Esophagus muscularis mucosa (tissue), 4 donors: ENCODE measurements around the gene MACROH2A1. TPM values are rescaled to one million over a fixed set of nuclear protein-coding genes. Genes with fewer than 3 reads are reported as not detected.

ENCODE experiments used
- DNase-seq: peaks from one replicate; pipeline ENCODE4 v3.0.0-alpha.2; 2017; ENCODE audit errors: extremely low spot score
- H3K27ac ChIP-seq, 4 donors: fragments of 200-600 bp; sonication (generic); replicated peaks in 1 of 4; 1 replicate in 3 of 4; 2 replicates in 1 of 4; pipeline ENCODE4 v1.5.1; 2016 to 2019; ENCODE audit warnings: mild to moderate bottlenecking in 1 of 4
- H3K27me3 ChIP-seq, 4 donors: fragments of 200-600 bp; sonication (generic); one replicate each; pipeline versions ENCODE4 v1.5.1 to v1.6.0; 2016 to 2019
- H3K36me3 ChIP-seq, 4 donors: fragments of 200-600 bp; sonication (generic); one replicate each; pipeline ENCODE4 v1.5.1; 2016 to 2019
- H3K4me1 ChIP-seq, 4 donors: fragments of 200-600 bp; sonication (generic); one replicate each; pipeline ENCODE4 v1.5.1; 2016 to 2019
- H3K4me3 ChIP-seq, 4 donors: fragments of 200-600 bp; sonication (generic); 1 replicate in 2 of 4; 2 replicates in 2 of 4; pipeline ENCODE4 v1.5.1; 2016 to 2019; ENCODE audit warnings: mild to moderate bottlenecking in 4 of 4, moderate library complexity in 1 of 4
- H3K9me3 ChIP-seq, 4 donors: fragments of 200-600 bp; sonication (generic); 1 replicate in 3 of 4; 2 replicates in 1 of 4; pipeline ENCODE4 v1.5.1; 2016 to 2019
- EP300 ChIP-seq: sonication (generic); formaldehyde crosslinking; IDR thresholded peaks from one replicate; pipeline ENCODE4 v1.6.1; 2017; ENCODE audit warnings: antibody characterized with exemption
- POLR2A ChIP-seq: fragments of 450-650 bp; IDR thresholded peaks from one replicate; pipeline ENCODE4 v1.6.1; 2017; ENCODE audit warnings: antibody characterized with exemption, moderate library complexity, mild to moderate bottlenecking, low read depth
- POLR2AphosphoS5 ChIP-seq, 2 donors: sonication (generic); formaldehyde crosslinking; IDR thresholded peaks; one replicate each; pipeline ENCODE4 v1.6.1; 2017; ENCODE audit warnings: antibody characterized with exemption in 2 of 2
- WGBS: methylation state at CpG from one replicate; pipeline ENCODE4 v1.1.5; 2018; 5-methylcytosine and 5-hydroxymethylcytosine counted together
- intact Hi-C: fragments of 100-400 bp; cut with DNase I; formaldehyde crosslinking; loops from one replicate; pipeline ENCODE4 v1.15.1; 2023
- total RNA-seq, 4 donors: library from RNA; depleted of rRNA; stranded (reverse); fragments of >200 nt; gene quantifications; one replicate each; pipeline versions ENCODE4 v1.1.0 to v1.2.1, GENCODE V29; 2016
- TF ChIP-seq, protein P1 (sequence below), 3 experiments: fragments of 200-600 bp in 2 of 3; fragments of 450-650 bp in 1 of 3; sonication (generic) in 2 of 3; IDR thresholded peaks; one replicate each; pipeline ENCODE4 v1.5.1; 2017 to 2019; ENCODE audit warnings: antibody characterized with exemption in 3 of 3, mild to moderate bottlenecking in 2 of 3, moderate library complexity in 1 of 3

The MACROH2A1 gene
- total RNA-seq, 4 donors from 2014 or later = 144 to 152 (median 149) TPM

DNA sequence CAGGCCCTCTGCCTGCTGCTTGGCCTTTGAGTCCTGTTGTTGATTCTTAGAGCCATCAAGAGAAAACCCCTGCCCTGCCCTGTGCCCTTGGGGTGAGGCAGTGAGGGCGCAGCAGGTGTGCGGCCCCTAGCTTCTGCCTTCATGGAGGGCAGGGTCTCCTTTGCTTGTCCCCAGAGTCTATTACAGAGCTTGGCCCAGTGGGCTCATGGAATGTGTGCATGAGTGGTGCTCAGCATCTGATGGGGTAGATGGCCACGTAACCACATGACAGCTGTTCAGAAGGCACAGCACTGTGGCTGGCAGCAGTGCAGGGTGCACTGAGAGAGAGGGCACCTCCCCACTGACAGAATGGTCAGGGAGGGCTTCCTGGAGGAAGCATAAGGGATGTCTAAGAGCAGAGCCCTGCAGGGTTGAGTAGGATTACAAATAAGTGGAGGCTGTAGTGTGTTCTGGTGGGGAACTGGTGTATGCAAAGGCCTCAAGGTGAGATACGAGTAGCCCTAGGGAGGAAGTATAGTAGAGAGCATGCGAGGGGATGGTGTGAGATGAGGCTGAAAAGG is 70.8 kb downstream of the MACROH2A1 start:
- H3K27me3 ChIP-seq = no peaks in the 10 kb centered on the region
- DNase-seq = no peak
- no peaks in the 10 kb centered on the region for H3K9me3 ChIP-seq
- H3K4me3 ChIP-seq = no peak overlapping the region
- no peak overlapping the region for H3K27ac ChIP-seq
- 98% methylated on average over 5 of the region's 5 CpGs for WGBS
- no peak for TF ChIP-seq POLR2AphosphoS5 (IDR thresholded peaks at IDR 0.05)
- TF ChIP-seq POLR2A = no peak
- TF ChIP-seq, protein P1, sequence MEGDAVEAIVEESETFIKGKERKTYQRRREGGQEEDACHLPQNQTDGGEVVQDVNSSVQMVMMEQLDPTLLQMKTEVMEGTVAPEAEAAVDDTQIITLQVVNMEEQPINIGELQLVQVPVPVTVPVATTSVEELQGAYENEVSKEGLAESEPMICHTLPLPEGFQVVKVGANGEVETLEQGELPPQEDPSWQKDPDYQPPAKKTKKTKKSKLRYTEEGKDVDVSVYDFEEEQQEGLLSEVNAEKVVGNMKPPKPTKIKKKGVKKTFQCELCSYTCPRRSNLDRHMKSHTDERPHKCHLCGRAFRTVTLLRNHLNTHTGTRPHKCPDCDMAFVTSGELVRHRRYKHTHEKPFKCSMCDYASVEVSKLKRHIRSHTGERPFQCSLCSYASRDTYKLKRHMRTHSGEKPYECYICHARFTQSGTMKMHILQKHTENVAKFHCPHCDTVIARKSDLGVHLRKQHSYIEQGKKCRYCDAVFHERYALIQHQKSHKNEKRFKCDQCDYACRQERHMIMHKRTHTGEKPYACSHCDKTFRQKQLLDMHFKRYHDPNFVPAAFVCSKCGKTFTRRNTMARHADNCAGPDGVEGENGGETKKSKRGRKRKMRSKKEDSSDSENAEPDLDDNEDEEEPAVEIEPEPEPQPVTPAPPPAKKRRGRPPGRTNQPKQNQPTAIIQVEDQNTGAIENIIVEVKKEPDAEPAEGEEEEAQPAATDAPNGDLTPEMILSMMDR (IDR thresholded peaks at IDR 0.05) = no peak
- no peak for TF ChIP-seq EP300
- H3K36me3 ChIP-seq = peaks cover 0 to 24% (median 7%) of the 10 kb centered on the region in 4 donors
- intact Hi-C loops = no loop called here
- peaks cover 0 to 12% (median 0%) of the 10 kb centered on the region in 4 donors for H3K4me1 ChIP-seq

DNA sequence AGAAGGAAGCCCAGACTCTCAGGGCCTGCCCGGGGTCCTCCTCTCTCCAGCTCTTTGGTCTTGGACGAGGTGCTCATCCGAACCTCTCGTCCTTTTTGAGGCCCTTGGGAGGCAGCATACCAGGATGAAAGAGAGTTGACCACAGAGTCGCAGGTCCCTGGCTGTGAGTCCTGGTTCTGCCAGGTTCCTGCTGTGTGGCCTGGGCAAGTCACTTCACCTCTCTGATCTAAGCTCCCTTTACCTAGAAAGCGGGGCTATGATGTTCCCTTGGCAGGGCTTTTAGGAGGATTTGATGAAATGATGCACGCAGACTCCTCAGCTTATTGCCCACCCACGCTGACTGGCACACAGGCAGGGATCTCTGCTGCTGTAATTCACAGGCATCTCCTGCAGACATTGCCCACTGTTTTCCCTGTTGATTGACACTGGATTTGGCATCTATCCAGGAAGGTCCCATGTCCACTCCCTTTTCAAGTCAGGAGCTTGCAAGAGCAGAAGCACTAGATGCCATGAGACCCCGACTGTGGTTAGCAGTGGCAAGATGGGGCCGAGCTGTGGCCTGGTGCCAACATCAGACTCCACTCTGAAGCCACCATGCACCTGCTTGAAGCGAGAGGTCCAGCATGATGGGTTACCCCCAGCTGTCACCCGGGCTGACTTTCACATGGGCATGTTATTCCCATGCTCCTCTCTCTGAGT is 71.5 kb downstream of the MACROH2A1 start:
- intact Hi-C loops = no loop called here
- H3K36me3 ChIP-seq = peaks cover 0 to 24% (median 6%) of the 10 kb centered on the region in 4 donors
- 89% methylated on average over 5 of the region's 12 CpGs for WGBS
- H3K9me3 ChIP-seq = no peaks in the 10 kb centered on the region
- TF ChIP-seq EP300 = no peak
- TF ChIP-seq, protein P1 (IDR thresholded peaks at IDR 0.05) = no peak
- TF ChIP-seq POLR2AphosphoS5 (IDR thresholded peaks at IDR 0.05) = no peak
- no peak for TF ChIP-seq POLR2A
- DNase-seq = no peak
- no peak overlapping the region for H3K27ac ChIP-seq
- no peak overlapping the region for H3K4me3 ChIP-seq
- H3K27me3 ChIP-seq = no peaks in the 10 kb centered on the region
- peaks cover 0 to 12% (median 0%) of the 10 kb centered on the region in 4 donors for H3K4me1 ChIP-seq

DNA sequence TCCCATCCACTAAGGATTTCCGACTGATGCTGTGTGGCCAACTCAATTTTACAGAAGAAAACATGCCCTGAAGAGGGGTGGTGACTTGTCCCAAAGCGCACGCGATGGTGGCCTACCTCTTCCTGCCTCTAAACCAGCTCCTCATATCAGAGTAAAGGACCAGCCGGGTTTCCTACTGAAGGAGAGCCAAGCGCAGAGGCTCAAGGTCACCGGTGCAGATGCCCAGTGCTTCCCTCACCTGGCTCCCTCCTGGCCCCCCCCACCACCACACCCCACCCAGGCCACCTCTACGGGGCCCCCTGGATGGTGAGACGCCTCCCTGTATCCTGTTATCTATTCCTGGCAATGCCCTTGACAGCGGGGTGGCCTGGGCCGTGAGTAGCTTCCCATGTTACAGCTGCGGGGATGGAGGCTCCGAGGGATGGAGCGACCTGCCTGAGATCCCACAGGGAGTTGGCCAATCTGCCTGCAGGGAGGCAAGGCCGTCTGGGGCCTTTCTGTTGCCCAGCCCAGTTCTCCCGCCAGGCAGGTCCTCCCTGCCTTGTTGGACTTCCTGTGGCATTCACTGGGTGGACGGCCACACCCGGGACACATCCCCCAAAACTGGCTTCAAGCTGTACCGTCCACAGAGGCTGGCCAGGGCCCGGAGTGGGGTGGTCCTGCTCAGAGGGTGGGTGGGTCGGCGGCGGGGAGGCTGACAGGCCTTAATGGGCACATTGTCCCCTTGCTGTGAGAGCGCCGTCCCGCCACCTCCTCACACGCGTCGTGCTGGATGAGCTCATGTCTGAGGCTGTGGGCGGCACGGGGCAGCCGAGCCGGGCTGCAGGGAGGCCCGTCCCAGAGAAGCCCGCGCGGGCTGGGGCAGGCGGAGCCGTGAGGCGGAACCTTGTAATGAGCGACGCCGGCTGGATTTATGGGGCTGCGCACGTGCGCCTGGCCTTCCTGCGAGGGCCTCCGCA is 72.5 kb downstream of the MACROH2A1 start:
- H3K9me3 ChIP-seq = no peaks in the 10 kb centered on the region
- TF ChIP-seq POLR2A = no peak
- TF ChIP-seq, protein P1 (IDR thresholded peaks at IDR 0.05) = no peak
- no peak for TF ChIP-seq EP300
- no peak for TF ChIP-seq POLR2AphosphoS5 (IDR thresholded peaks at IDR 0.05)
- intact Hi-C loops = no loop called here

DNA sequence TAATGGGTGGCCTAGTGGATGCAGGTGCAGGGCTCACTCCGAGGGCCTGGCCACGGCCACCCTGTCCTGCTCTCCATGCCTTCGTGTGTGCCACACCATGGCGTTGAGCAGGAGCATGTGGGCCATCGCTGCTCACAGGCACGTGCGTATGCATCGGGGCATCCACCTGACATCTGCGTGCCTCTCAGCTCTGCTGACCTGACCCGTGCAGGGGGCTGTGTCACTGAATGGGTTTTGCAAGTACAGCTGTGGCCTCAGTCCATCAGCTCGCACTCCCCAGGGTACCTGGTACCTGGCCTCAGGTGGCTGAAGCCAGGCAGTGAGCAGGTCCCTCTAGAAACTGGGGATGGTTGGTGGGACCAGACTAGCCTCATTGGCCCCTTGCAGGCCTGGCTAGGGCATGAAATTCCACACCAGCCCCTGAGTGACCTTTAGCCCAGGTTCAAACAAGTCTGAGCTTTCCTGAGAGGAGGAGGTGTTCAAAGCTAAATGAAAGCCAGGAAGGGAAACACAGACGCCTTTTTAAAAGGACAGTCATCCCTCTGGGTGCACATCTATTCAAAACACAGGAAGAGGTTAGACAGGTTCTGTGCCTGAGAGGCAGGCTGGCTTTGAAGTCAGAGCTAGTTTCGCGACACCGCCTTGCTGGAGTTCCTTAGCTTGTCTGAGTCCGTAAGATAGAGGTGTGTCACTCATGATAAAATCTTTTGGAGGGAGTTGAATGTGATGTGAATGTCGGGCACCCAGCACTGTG is 74.0 kb downstream of the MACROH2A1 start:
- DNase-seq = no peak
- Histone ChIP-seq H3K4me3 (no peak overlapping the region), H3K36me3 (peaks cover 0 to 6% (median 0%) of the 10 kb centered on the region in 4 donors), H3K27ac (no peak overlapping the region), H3K4me1 (no peaks in the 10 kb centered on the region), H3K27me3 (no peaks in the 10 kb centered on the region), H3K9me3 (no peaks in the 10 kb centered on the region)
- 91% methylated on average over 12 of the region's 17 CpGs for WGBS
- TF ChIP-seq POLR2A (no peak), EP300 (no peak), POLR2AphosphoS5 (IDR thresholded peaks at IDR 0.05) (no peak)
- TF ChIP-seq, protein P1 (IDR thresholded peaks at IDR 0.05) = no peak
- intact Hi-C loops = no loop called here

More for the DNA sequence above, 72.5 kb downstream of the MACROH2A1 start:
- no peak for DNase-seq
- H3K27ac ChIP-seq = no peak overlapping the region
- H3K4me3 ChIP-seq = no peak overlapping the region
- peaks cover 0 to 12% (median 0%) of the 10 kb centered on the region in 4 donors for H3K4me1 ChIP-seq
- WGBS = 86% methylated on average over 9 of the region's 48 CpGs
- H3K36me3 ChIP-seq = peaks cover 0 to 19% (median 3%) of the 10 kb centered on the region in 4 donors
- H3K27me3 ChIP-seq = no peaks in the 10 kb centered on the region
